Left renal pelvis (tissue), 4 donors: ENCODE data around the gene MOB3B. TPM values are rescaled to one million over a fixed set of nuclear protein-coding genes. Genes with fewer than 3 reads are reported as not detected.
"Not testable (repeated sequence)": the region's sequence is repeated elsewhere in the genome, so short reads cannot be mapped to it uniquely, and the experiment has no call there.

Experiments
- DNase-seq, 4 donors: peaks; one replicate each; pipeline ENCODE4 v3.0.0-alpha.2; 2013; ENCODE audit warnings: low read depth in 4 of 4, low spot score in 3 of 4
- polyA plus RNA-seq, 4 donors: library from polyadenylated mRNA; unstranded; fragments of 120-200 nt; gene quantifications; one replicate each; pipeline ENCODE4 v1.2.1, GENCODE V29; 2013; ENCODE audit not compliant: insufficient read length in 4 of 4

The MOB3B gene
- polyA plus RNA-seq, 4 donors, result 4.9 to 27.1 (median 23.4) TPM

- DNase-seq, result no peak
These were observed 9.8 kb downstream of the MOB3B start for GRCh38 chr9:27519466-27520465.

DNA sequence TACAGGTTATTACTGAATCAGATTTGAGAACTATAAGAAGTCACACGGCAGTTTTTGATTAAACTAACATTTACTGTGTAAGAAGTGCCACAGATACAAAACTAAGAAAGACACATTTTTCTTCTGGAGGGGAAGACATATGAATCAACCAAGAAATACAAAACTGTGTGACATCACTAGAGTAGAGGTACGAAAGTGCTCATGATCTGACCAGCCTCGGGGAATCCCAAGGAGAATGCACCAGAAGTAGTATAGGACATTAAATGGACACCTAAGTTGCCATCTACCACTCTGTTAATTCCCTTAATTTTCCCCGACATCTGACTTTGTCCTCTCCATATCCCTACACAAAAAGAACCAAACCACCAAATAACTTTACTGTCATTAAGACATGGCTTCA is 10.8 kb downstream of the MOB3B start:
- DNase-seq, result no peak

- DNase-seq, result no peak
These were observed 11.6 kb downstream of the MOB3B start for GRCh38 chr9:27518006-27518405.

DNA sequence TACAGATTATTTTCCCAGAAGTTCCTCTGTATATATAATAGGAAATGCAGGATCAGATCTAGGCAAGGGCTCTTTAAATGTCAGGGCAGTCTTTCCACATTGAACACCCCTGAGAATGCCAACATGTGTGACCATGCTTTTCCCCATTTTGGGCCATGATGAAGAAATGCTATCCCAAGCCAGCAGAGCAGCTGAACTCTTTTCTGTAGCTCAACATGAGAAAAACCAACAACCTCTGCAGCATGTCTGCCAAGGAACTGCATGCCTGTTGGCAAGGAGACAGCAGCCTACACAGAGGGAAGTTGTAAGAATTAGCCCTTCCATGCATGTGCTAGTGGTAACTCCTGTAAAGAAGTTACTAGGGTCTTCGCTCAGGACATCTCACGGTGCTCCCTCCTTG is 15.1 kb downstream of the MOB3B start:
- no peak for DNase-seq

DNA sequence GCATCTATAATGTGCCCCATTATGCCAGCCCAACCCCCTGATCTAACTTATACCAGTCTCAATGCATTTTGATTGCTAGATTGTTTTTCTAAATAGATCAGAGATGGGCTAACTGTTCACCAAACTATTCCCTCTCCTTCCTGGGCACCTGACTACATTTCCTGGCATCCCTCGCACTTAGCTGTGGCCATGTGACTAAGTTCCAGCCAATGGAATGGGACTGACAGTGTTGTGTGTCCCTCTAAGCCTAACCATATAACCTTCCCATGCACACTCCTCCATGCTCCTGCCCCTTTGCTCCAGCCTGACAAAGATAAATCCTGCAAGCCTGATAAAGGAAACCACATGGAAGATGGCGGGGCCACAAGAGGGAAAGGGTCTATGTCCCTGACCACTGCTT is 17.8 kb downstream of the MOB3B start:
- no peak for DNase-seq

DNA sequence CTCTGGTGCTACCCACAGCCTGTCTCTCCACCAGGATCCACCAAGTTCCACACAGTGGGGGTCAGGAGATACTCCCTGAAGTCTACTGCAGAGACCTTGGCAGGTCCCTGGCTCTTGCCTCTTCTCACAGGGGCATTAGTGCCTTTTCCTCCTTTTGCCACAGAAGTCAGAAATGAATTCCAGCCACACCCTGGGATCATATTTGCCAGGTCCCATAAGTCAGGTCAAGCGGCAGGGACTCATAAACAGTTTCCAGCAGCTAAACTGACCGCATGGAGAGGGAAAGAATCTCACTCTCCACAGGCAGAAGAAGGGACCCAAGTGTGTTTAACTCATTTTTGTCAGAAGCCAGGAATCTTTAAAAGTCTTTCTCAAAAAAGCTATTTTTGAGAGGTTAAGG is 18.8 kb downstream of the MOB3B start:
- no peak for DNase-seq

GRCh38 chr9:27506981-27507380 is 22.6 kb downstream of the MOB3B start:
- no peak for DNase-seq

DNA sequence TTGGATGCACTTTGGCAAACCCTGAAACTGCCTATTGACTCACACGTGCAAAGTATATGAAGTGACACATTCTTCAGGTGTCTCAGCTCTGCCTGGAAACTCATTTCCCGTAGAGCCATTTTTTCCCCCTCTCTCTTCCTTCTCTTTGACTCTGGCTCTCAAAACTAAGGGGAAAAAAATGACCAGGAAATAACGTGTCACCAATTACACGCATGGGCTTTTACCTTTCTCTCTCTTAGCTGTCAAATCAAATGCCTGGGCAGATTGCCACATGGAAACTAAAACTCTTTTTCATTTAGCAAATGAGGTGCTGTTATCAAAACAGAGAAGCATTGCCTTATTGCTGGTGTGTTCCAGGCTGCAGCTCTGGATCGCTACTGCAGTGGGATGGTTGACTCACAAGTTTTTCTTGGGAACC is 23.9 kb downstream of the MOB3B start:
- DNase-seq, result no peak

DNA sequence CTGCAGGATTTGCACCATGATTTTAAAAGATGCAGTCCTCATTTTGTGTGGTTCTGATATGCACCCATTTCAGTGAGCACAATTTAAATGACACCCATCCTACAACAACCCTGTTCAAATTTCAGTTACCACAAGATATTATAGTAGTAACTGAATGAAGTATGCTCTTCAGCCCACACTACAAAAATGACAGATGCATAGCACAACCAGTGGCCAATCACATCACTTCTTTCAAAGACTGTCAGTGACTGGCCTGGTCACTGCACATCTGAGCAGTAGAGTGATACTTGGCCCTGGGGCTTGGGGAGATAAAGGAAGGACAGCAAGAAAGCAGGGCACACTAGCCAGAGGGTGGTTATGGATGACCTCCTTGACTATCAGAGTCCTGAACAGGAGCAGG is 25.4 kb downstream of the MOB3B start:
- DNase-seq, result no peak

GRCh38 chr9:27503623-27504022 is 26.0 kb downstream of the MOB3B start:
- DNase-seq, result no peak

DNA sequence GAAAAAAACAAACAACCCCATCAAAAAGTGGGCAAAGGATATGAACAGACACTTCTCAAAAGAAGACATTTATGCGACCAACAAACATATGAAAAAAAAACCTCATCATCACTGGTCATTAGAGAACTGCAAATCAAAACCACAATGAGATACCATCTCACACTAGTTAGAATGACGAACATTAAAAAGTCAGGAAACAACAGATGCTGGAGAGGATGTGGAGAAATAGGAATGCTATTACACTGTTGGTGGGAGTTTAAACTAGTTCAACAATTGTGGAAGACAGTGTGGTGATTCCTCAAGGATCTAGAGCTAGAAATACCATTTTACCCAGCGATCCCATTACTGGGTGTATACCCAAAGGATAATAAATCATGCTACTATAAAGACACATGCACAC is 28.7 kb downstream of the MOB3B start:
- not testable (repeated sequence) for DNase-seq

DNA sequence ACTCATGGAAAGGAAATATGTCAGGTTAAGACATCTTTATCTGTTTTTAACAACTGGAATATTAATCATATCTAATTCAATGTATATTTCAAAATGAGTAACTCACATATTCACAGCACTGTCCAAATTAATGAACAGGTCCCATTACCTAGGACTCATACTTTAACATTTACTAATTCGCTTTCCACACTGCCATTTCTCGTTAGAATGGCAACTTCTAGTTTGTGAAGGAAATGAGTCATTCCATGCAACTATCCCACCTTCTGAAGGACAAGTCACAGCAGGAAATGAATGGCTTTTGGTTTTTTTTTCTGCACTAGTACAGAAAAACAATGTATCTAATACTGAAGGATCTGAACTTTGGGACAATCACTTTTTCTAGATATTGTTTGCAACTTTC is 30.2 kb downstream of the MOB3B start:
- no peak for DNase-seq

- DNase-seq, result no peak
These were observed 31.7 kb downstream of the MOB3B start for GRCh38 chr9:27497883-27498417.

GRCh38 chr9:27496135-27496504 is 33.5 kb downstream of the MOB3B start:
- DNase-seq, result no peak

- no peak for DNase-seq
These were observed 34.0 kb downstream of the MOB3B start for GRCh38 chr9:27495480-27496134.

- no peak for DNase-seq
These were observed 38.5 kb downstream of the MOB3B start for GRCh38 chr9:27491154-27491553.

DNA sequence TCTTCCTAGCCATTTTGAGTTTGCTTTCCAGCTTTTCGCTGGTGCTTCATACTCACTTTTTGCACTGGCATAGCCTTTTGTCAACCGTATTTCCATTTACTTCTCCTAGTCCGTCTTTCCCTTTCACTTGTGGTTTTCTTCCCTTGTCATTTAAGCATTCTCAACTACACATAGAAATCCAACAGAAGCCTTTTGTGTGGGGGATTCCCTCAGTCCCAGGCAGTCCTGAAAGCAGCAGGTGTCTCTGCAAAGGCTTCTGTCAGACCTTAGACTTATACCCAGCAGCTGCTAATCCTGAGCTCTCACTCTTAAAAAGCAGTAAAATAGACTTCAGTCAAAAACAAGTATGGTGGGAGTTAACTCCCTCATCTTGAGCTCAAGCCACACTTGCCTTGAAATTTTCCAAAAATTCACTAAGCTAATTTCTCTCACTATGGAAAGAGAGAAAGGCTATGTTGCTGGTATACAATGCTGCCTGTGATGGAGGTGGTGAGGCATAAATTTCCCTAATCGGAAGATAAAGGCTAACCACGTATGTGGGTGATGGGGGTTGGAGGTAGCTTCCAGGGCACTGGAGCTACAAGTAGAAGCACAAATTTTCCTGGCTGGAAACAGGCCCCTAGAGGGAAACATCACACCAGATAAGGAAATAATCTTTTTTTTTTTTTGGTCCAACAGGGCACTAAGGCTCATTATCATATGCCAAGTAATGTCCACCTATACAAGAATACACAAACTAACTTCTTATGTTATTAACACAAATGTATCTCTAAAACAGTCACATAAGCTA is 40.3 kb downstream of the MOB3B start:
- DNase-seq, result no peak

- DNase-seq, result no peak
These were observed 41.7 kb downstream of the MOB3B start for GRCh38 chr9:27487927-27488326.

DNA sequence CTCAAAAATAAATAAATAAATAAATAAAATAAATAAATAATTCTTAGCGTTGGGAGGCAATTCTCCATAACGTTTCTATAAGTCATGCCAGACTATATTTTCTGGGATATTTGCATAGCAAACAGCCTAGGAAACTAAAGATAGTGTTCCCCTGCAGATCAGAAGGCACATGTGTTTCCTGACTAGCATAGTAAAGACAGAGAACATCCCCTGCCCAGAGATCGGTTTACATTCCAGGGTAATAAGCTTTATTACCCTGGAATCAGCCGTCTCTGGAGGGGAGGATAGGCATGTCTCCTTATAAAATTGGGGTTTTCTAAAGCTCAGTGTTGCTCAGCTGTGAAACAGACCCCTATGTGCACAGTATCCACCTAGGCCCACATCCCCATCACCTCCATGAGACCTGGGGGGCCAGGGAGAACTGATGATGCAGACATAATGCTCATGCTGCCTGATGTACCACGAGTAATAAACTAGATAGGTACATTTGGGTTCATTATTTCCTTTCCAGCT is 42.4 kb downstream of the MOB3B start:
- no peak for DNase-seq

GRCh38 chr9:27485158-27485557 is 44.5 kb downstream of the MOB3B start:
- DNase-seq, result no peak

GRCh38 chr9:27483576-27483975 is 46.0 kb downstream of the MOB3B start:
- DNase-seq, result no peak
